Retinal pigment epithelial cell (primary cell): ENCODE results near the gene GPR39.
A peak's percentile ranks its signal among the peaks of the same experiment; 100 is the strongest.

ENCODE experiments used
- DNase-seq: peaks from one replicate; pipeline ENCODE4 v3.0.0-alpha.2; 2010; ENCODE audit warnings: low read depth
- H3K4me3 ChIP-seq: 2 replicates; pipeline ENCODE4 v1.5.1; 2011; ENCODE audit warnings: mild to moderate bottlenecking, low read length, control low read depth, moderate library complexity
- CTCF ChIP-seq: conservative IDR thresholded peaks from 2 replicates; pipeline ENCODE4 v1.5.1; 2011; ENCODE audit warnings: low read depth, low read length, control low read depth, inconsistent platforms

Gene GPR39

GRCh38 chr2:132473174-132473883, 56.7 kb downstream of the GPR39 start:
- H3K4me3 ChIP-seq: no peak overlapping the region
- no peak for TF ChIP-seq CTCF
- DNase-seq: no peak

GRCh38 chr2:132475615-132476014, 59.0 kb downstream of the GPR39 start:
- H3K4me3 ChIP-seq: no peak overlapping the region
- no peak for TF ChIP-seq CTCF
- no peak for DNase-seq

- H3K4me3 ChIP-seq: no peak overlapping the region
- DNase-seq: no peak
- TF ChIP-seq CTCF: no peak
Observed at GRCh38 chr2:132477436-132477835, 60.8 kb downstream of the GPR39 start.

GRCh38 chr2:132477962-132478361, 61.4 kb downstream of the GPR39 start:
- H3K4me3 ChIP-seq: no peak overlapping the region
- DNase-seq: peak; percentile 5
- no peak for TF ChIP-seq CTCF

GRCh38 chr2:132478461-132479105, 62.0 kb downstream of the GPR39 start:
- DNase-seq: no peak
- H3K4me3 ChIP-seq: no peak overlapping the region
- TF ChIP-seq CTCF: no peak

GRCh38 chr2:132479155-132479554, 62.5 kb downstream of the GPR39 start:
- H3K4me3 ChIP-seq: no peak overlapping the region
- no peak for DNase-seq
- TF ChIP-seq CTCF: no peak

GRCh38 chr2:132482821-132483220, 66.2 kb downstream of the GPR39 start:
- no peak for DNase-seq
- no peak for TF ChIP-seq CTCF

More at GRCh38 chr2:132482821-132483220, 66.2 kb downstream of the GPR39 start:
- no peak overlapping the region for H3K4me3 ChIP-seq
